ENCODE measurements around the gene GPAT3.
A peak's percentile ranks its signal among the peaks of the same experiment; 100 is the strongest.
"Not testable (repeated sequence)": the region's sequence is repeated elsewhere in the genome, so short reads cannot be mapped to it uniquely, and the experiment has no call there.

The GPAT3 gene

DNA sequence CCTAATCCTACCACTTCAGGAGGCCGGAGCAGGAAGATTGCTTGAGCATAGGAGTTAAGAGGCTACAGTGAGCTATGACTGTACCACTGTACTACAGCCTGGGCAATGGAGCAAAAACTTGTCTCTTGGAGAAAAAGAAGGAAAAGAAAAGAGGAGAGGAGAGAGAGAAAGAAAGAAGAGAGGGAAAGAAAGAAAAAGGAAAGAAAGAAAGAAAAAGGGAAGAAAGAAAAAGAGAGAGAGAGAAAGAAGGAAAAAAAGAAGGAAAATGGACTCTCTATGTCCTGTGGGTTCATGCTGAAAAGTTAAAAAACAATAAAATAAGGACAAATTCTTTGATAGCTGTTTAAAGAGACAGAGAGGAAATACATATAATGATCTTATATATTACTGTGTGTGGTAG is 37.7 kb upstream of the GPAT3 start:
- Histone ChIP-seq H3K27ac (ENCODE audit: low read depth, low read length) (no peak overlapping the region), H2BK15ac (replicated peaks; ENCODE audit: low read depth) (no peak overlapping the region)

DNA sequence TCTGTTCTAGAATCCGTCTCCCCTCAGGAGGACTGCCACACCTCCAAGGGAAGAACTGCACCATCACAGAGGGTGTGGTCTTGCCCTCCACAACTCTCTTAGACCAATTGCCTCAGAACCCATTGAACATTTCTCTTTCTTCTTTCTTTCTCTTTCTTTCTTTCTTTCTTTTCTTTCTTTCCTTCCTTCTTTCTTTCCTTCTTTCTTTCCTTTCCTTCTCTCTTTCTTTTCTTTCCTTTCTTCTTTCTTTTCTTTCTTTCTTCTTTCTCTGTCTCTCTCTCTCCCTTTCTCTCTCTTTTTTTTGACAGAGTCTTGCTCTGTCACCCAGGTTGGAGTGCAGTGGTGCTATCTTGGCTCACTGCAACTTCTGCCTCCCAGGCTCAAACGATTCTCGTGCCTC is 34.2 kb upstream of the GPAT3 start:
- not testable (repeated sequence) for H3K4me1 ChIP-seq (ENCODE audit: control insufficient read depth, low read depth, low read length)

More for the DNA sequence above, 37.7 kb upstream of the GPAT3 start:
- no peak overlapping the region for H2BK5ac ChIP-seq (ENCODE audit: low read length)
- no peaks in the 10 kb centered on the region for H3K4me1 ChIP-seq (ENCODE audit: control insufficient read depth, low read depth, low read length)
- H3K79me2 ChIP-seq (ENCODE audit: control insufficient read depth, insufficient read depth, low read length) = no peaks in the 10 kb centered on the region
- H2BK120ac ChIP-seq (ENCODE audit: low read depth, low read length) = no peak overlapping the region
- H3K4me3 ChIP-seq (ENCODE audit: low read length) = no peak overlapping the region
- H3K23ac ChIP-seq (ENCODE audit: low read length) = no peak overlapping the region
- no peak overlapping the region for H3K18ac ChIP-seq (ENCODE audit: low read length)
- H4K5ac ChIP-seq (ENCODE audit: low read length) = no peak overlapping the region
- no peak overlapping the region for H3K56ac ChIP-seq (ENCODE audit: low read length)
- H3K9ac ChIP-seq (ENCODE audit: low read length) = no peak overlapping the region
- H3K4me2 ChIP-seq (ENCODE audit: low read length) = no peak overlapping the region
- no peak overlapping the region for H2AK5ac ChIP-seq (ENCODE audit: low read length)
- H3K27me3 ChIP-seq (ENCODE audit: insufficient read depth, low read length, poor library complexity) = no peaks in the 10 kb centered on the region
- no peaks in the 10 kb centered on the region for H3K79me1 ChIP-seq (ENCODE audit: low read length)
- no CpG with 5 or more reads among the region's 1 CpG for WGBS (ENCODE audit: extremely low coverage, insufficient coverage, low lambda C conversion rate)
- no peak overlapping the region for H3K4ac ChIP-seq (ENCODE audit: low read depth, low read length)
- H4K8ac ChIP-seq (ENCODE audit: low read depth, low read length) = no peak overlapping the region
- DNase-seq = no peak
- H3K36me3 ChIP-seq (ENCODE audit: control insufficient read depth, insufficient read depth, low read length) = no peaks in the 10 kb centered on the region

DNA sequence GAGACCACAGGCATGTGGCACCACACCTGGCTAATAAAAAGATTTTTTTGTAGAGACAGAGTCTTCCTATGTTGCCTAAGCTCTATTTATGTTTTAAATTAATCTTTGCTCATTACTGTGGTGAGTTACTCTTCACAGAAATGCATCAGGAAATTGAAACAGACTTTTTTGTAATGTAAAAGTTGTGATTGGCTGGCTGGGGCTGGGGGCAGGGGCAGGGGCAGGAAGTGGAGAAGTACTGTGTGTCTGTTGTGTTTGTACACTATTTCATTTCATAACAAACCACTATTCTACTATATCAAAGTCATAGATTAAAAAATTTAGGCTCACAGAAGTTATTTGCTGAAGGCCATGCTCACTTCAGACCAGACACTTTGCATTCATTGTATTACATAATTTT is 31.9 kb upstream of the GPAT3 start:
- Histone ChIP-seq H3K79me2 (ENCODE audit: control insufficient read depth, insufficient read depth, low read length) (no peaks in the 10 kb centered on the region), H2BK120ac (ENCODE audit: low read depth, low read length) (no peak overlapping the region), H3K27ac (ENCODE audit: low read depth, low read length) (no peak overlapping the region), H2BK5ac (ENCODE audit: low read length) (no peak overlapping the region), H4K8ac (ENCODE audit: low read depth, low read length) (no peak overlapping the region), H4K5ac (ENCODE audit: low read length) (no peak overlapping the region), H2BK15ac (replicated peaks; ENCODE audit: low read depth) (no peak overlapping the region), H3K4me2 (ENCODE audit: low read length) (no peak overlapping the region), H3K4me1 (ENCODE audit: control insufficient read depth, low read depth, low read length) (no peaks in the 10 kb centered on the region), H3K23ac (ENCODE audit: low read length) (no peak overlapping the region), H3K18ac (ENCODE audit: low read length) (no peak overlapping the region), H3K79me1 (ENCODE audit: low read length) (no peaks in the 10 kb centered on the region), H3K36me3 (ENCODE audit: control insufficient read depth, insufficient read depth, low read length) (no peaks in the 10 kb centered on the region), H2AK5ac (ENCODE audit: low read length) (no peak overlapping the region), H3K56ac (ENCODE audit: low read length) (no peak overlapping the region), H3K4ac (ENCODE audit: low read depth, low read length) (no peak overlapping the region), H3K4me3 (ENCODE audit: low read length) (no peak overlapping the region), H3K27me3 (ENCODE audit: insufficient read depth, low read length, poor library complexity) (no peaks in the 10 kb centered on the region), H3K9ac (ENCODE audit: low read length) (no peak overlapping the region)
- no peak for DNase-seq

More for the DNA sequence above, 34.2 kb upstream of the GPAT3 start:
- WGBS (ENCODE audit: extremely low coverage, insufficient coverage, low lambda C conversion rate) = no CpG with 5 or more reads among the region's 3 CpGs
- H2BK120ac ChIP-seq (ENCODE audit: low read depth, low read length); H3K4me3 ChIP-seq (ENCODE audit: low read length); H3K56ac ChIP-seq (ENCODE audit: low read length); H3K27me3 ChIP-seq (ENCODE audit: insufficient read depth, low read length, poor library complexity); H3K79me1 ChIP-seq (ENCODE audit: low read length); H3K36me3 ChIP-seq (ENCODE audit: control insufficient read depth, insufficient read depth, low read length); H3K18ac ChIP-seq (ENCODE audit: low read length); H3K4me2 ChIP-seq (ENCODE audit: low read length); H4K5ac ChIP-seq (ENCODE audit: low read length); H2AK5ac ChIP-seq (ENCODE audit: low read length); H3K4ac ChIP-seq (ENCODE audit: low read depth, low read length); H3K79me2 ChIP-seq (ENCODE audit: control insufficient read depth, insufficient read depth, low read length); H2BK15ac ChIP-seq (replicated peaks; ENCODE audit: low read depth); H2BK5ac ChIP-seq (ENCODE audit: low read length); DNase-seq; H3K9ac ChIP-seq (ENCODE audit: low read length); H3K27ac ChIP-seq (ENCODE audit: low read depth, low read length); H3K23ac ChIP-seq (ENCODE audit: low read length); H4K8ac ChIP-seq (ENCODE audit: low read depth, low read length): not testable (repeated sequence)

- Histone ChIP-seq H3K23ac (ENCODE audit: low read length) (no peak overlapping the region), H3K4me2 (ENCODE audit: low read length) (no peak overlapping the region), H3K27ac (ENCODE audit: low read depth, low read length) (no peak overlapping the region), H3K79me2 (ENCODE audit: control insufficient read depth, insufficient read depth, low read length) (no peaks in the 10 kb centered on the region), H3K4ac (ENCODE audit: low read depth, low read length) (no peak overlapping the region), H3K79me1 (ENCODE audit: low read length) (no peaks in the 10 kb centered on the region), H3K36me3 (ENCODE audit: control insufficient read depth, insufficient read depth, low read length) (no peaks in the 10 kb centered on the region), H2BK5ac (ENCODE audit: low read length) (no peak overlapping the region), H2BK120ac (ENCODE audit: low read depth, low read length) (no peak overlapping the region), H3K27me3 (ENCODE audit: insufficient read depth, low read length, poor library complexity) (no peaks in the 10 kb centered on the region), H3K9ac (ENCODE audit: low read length) (no peak overlapping the region), H3K56ac (ENCODE audit: low read length) (no peak overlapping the region), H3K4me1 (ENCODE audit: control insufficient read depth, low read depth, low read length) (no peaks in the 10 kb centered on the region), H4K5ac (ENCODE audit: low read length) (no peak overlapping the region), H2AK5ac (ENCODE audit: low read length) (no peak overlapping the region), H4K8ac (ENCODE audit: low read depth, low read length) (no peak overlapping the region), H3K4me3 (ENCODE audit: low read length) (no peak overlapping the region), H3K18ac (ENCODE audit: low read length) (no peak overlapping the region), H2BK15ac (replicated peaks; ENCODE audit: low read depth) (no peak overlapping the region)
- DNase-seq = no peak
- no CpG with 5 or more reads among the region's 4 CpGs for WGBS (ENCODE audit: extremely low coverage, insufficient coverage, low lambda C conversion rate)
Measured at GRCh38 chr4:83504503-83504902, 31.4 kb upstream of the GPAT3 start.

- Histone ChIP-seq H4K8ac (ENCODE audit: low read depth, low read length) (no peak overlapping the region), H3K4me1 (ENCODE audit: control insufficient read depth, low read depth, low read length) (no peaks in the 10 kb centered on the region), H3K79me2 (ENCODE audit: control insufficient read depth, insufficient read depth, low read length) (no peaks in the 10 kb centered on the region), H3K27ac (ENCODE audit: low read depth, low read length) (no peak overlapping the region), H3K18ac (ENCODE audit: low read length) (no peak overlapping the region), H3K4ac (ENCODE audit: low read depth, low read length) (no peak overlapping the region), H3K4me3 (ENCODE audit: low read length) (no peak overlapping the region), H3K56ac (ENCODE audit: low read length) (no peak overlapping the region), H3K4me2 (ENCODE audit: low read length) (no peak overlapping the region), H3K27me3 (ENCODE audit: insufficient read depth, low read length, poor library complexity) (no peaks in the 10 kb centered on the region), H3K9ac (ENCODE audit: low read length) (no peak overlapping the region), H3K36me3 (ENCODE audit: control insufficient read depth, insufficient read depth, low read length) (no peaks in the 10 kb centered on the region), H2BK120ac (ENCODE audit: low read depth, low read length) (no peak overlapping the region), H4K5ac (ENCODE audit: low read length) (no peak overlapping the region), H2BK5ac (ENCODE audit: low read length) (no peak overlapping the region), H3K79me1 (ENCODE audit: low read length) (no peaks in the 10 kb centered on the region), H2AK5ac (ENCODE audit: low read length) (no peak overlapping the region), H3K23ac (ENCODE audit: low read length) (no peak overlapping the region), H2BK15ac (replicated peaks; ENCODE audit: low read depth) (no peak overlapping the region)
- WGBS (ENCODE audit: extremely low coverage, insufficient coverage, low lambda C conversion rate) = no CpG with 5 or more reads among the region's 10 CpGs
- no peak for DNase-seq
Measured at GRCh38 chr4:83504996-83505395, 30.9 kb upstream of the GPAT3 start.

- not testable (repeated sequence) for H3K23ac ChIP-seq (ENCODE audit: low read length); H4K8ac ChIP-seq (ENCODE audit: low read depth, low read length); H3K36me3 ChIP-seq (ENCODE audit: control insufficient read depth, insufficient read depth, low read length); H3K4me2 ChIP-seq (ENCODE audit: low read length); H3K9ac ChIP-seq (ENCODE audit: low read length); H3K18ac ChIP-seq (ENCODE audit: low read length); H3K79me2 ChIP-seq (ENCODE audit: control insufficient read depth, insufficient read depth, low read length); H3K4me3 ChIP-seq (ENCODE audit: low read length); H2BK120ac ChIP-seq (ENCODE audit: low read depth, low read length); H3K4me1 ChIP-seq (ENCODE audit: control insufficient read depth, low read depth, low read length); H3K27ac ChIP-seq (ENCODE audit: low read depth, low read length); H2BK15ac ChIP-seq (replicated peaks; ENCODE audit: low read depth); H2AK5ac ChIP-seq (ENCODE audit: low read length); H3K4ac ChIP-seq (ENCODE audit: low read depth, low read length); H3K27me3 ChIP-seq (ENCODE audit: insufficient read depth, low read length, poor library complexity); H3K79me1 ChIP-seq (ENCODE audit: low read length); H3K56ac ChIP-seq (ENCODE audit: low read length); H2BK5ac ChIP-seq (ENCODE audit: low read length); H4K5ac ChIP-seq (ENCODE audit: low read length)
- DNase-seq = peak; percentile 80
- WGBS (ENCODE audit: extremely low coverage, insufficient coverage, low lambda C conversion rate) = no CpG with 5 or more reads among the region's 3 CpGs
Measured at GRCh38 chr4:83509156-83509585, 26.7 kb upstream of the GPAT3 start.

All from mesendoderm (in vitro differentiated cells).